Posterior cingulate gyrus (tissue), 11 donors: ENCODE data around the gene METTL16.

Experiments used
- DNase-seq, 10 donors: peaks; one replicate each; pipeline versions ENCODE4 v3.0.0 to v3.0.0-alpha.2; 2020 to 2021; ENCODE audit warnings: mixed read lengths in 3 of 10
- intact Hi-C: fragments of 100-400 bp; cut with DNase I; formaldehyde crosslinking; loops from one replicate; pipeline ENCODE4 v1.15.1; 2023

The METTL16 gene

GRCh38 chr17:2369551-2370210 lies 142.0 kb downstream of the METTL16 start:
- no peak for DNase-seq

GRCh38 chr17:2369039-2369438 lies 142.6 kb downstream of the METTL16 start:
- intact Hi-C loops: no loop called here

More at GRCh38 chr17:2369551-2370210, 142.0 kb downstream of the METTL16 start:
- intact Hi-C loops: no loop called here

GRCh38 chr17:2368359-2368758 lies 143.3 kb downstream of the METTL16 start:
- no peak for DNase-seq
- intact Hi-C loops: no loop called here

More at GRCh38 chr17:2369039-2369438, 142.6 kb downstream of the METTL16 start:
- DNase-seq: no peak

GRCh38 chr17:2366747-2367494 lies 144.8 kb downstream of the METTL16 start:
- intact Hi-C loops: no loop called here
- DNase-seq: peak in 5 of 10 donors; percentile 35 to 93 (median 61)
